WI38 (cell line): ENCODE results near the gene EXOC6.

Experiments
- H3K4me3 ChIP-seq: 2 replicates; pipeline ENCODE4 v1.5.1; 2011; ENCODE audit warnings: low read depth, mild to moderate bottlenecking, control low read depth, low read length
- CTCF ChIP-seq: IDR thresholded peaks from 2 replicates; pipeline ENCODE4 v1.5.1; 2012; ENCODE audit warnings: low read depth, mild to moderate bottlenecking, control low read depth, low read length

EXOC6 gene

GRCh38 chr10:93039110-93039509, 190.8 kb downstream of the EXOC6 start:
- no peak overlapping the region for H3K4me3 ChIP-seq
- no peak for TF ChIP-seq CTCF

- H3K4me3 ChIP-seq = no peak overlapping the region
- peak; percentile 47; the same call in 1 of the 2 replicates for TF ChIP-seq CTCF
Measured at GRCh38 chr10:93039721-93040120, 191.4 kb downstream of the EXOC6 start.

- no peak overlapping the region for H3K4me3 ChIP-seq
- no peak for TF ChIP-seq CTCF
Measured at GRCh38 chr10:93054486-93054885, 206.2 kb downstream of the EXOC6 start.

- TF ChIP-seq CTCF = no peak
- H3K4me3 ChIP-seq = no peak overlapping the region
Measured at GRCh38 chr10:93058139-93058538, 209.8 kb downstream of the EXOC6 start.

GRCh38 chr10:93059975-93060886, 211.9 kb downstream of the EXOC6 start, which contains the start of gene CYP26C1:
Gene CYP26C1, plus strand, starts transcription at chr10:93060798. Its CDS starts 466 bp downstream, at chr10:93061264.
- H3K4me3 ChIP-seq = no peak within 1 kb of the TSS
- TF ChIP-seq CTCF = no peak

- H3K4me3 ChIP-seq = no peak overlapping the region
- TF ChIP-seq CTCF = no peak
Measured at GRCh38 chr10:93060887-93061593, 212.7 kb downstream of the EXOC6 start.
